ENCODE measurements around the gene XYLT1.
A peak's percentile ranks its signal among the peaks of the same experiment; 100 is the strongest.
"Not testable (repeated sequence)": the region's sequence is repeated elsewhere in the genome, so short reads cannot be mapped to it uniquely, and the experiment has no call there.

The XYLT1 gene

DNA sequence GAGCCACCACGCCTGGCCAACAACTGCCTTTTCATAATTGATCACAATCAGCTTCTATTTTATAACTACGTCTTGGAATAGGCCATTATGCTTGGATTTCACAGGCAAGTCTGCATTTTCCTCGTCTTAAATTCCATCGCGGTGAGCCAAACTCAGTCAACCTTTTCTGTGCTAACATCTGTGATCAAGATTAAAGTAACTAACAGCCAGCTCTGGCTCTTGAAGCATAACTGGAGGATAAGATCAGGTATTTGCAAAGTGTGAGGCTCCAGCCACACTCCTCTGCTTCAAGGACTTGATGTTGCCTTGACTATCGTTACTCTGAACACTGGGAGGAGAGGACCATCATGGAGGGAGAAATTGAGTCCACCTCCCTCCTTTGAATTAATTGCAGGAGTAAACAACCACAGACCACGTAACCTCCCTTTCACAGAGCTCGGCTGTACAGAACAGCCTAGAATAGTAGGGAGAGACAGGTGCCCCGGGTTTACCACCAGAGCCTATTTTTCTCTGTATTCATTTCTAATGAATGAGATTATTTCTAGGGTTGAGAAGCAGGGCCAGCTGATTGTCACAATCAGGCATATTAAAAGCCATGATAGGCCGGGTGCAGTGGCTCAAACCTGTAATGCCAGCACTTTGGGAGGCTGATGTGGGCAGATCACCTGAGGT is 143.0 kb downstream of the XYLT1 start:
- DNase-seq, result no peak

DNA sequence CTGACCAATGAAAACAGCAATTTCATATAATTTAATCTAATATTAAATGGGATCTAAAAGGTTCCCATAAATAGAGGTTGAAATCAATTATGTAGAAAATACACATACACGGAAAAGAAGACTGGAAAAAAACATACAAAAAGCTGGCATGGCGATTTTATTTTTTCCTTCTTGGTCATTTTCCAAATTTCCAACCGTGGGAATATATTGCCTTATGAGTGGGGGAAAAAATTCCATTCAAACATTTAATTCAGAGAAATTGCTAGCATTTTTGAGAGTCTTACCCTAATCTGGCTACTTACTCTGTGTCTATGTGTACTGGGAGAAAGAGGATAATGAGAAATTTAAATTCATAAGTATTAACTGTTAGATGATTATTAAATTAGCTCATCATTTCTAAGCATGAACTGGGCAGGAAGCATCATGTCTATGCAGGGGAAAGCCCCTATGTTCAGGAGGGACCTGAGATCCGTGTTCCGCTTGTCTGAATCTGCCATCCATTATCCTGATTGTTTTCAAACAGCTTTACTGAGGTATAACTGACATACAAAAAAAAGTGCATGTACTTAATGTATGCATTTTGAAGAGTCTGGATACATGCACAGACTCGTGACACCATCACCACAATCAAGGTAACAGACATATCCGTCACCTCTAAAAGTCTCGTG is 145.2 kb downstream of the XYLT1 start:
- DNase-seq, result no peak

DNA sequence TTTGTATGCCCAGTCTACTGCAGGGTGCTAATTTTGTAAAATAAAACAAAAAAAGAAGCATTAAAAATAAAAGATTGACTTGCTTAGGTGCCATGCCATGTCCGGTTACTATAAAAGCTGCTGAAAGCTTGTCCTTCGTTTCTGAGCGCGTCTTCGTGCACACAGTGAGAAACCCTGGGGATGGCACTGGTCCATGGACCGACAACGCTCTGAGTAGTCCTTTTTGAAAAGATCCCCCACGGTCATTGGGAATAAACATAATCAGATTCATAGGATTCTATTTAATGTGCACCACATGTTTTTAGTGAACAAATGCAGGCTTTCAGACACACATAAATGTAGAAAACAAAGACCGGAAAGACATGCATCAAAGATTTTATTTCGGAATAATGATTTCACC is 146.3 kb downstream of the XYLT1 start:
- DNase-seq, result no peak

DNA sequence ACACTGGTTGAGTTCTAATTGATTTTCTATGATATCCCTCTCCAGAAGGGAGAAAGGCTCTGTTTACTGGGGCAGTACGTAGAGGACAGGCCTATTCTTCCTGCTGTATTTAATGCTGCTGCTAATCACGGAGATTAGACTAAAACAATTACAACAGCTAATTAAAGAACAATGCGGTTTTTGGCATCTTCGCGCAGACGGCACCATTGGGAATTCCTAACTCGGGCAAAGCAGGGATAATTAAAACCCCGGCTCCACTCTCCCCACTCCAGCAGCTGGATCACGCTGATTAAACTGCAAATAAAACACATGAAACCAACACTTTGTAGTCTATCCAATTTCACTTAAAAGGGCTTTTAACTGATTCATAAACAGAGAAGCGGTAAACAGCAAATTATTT is 147.6 kb downstream of the XYLT1 start:
- DNase-seq, result no peak

DNA sequence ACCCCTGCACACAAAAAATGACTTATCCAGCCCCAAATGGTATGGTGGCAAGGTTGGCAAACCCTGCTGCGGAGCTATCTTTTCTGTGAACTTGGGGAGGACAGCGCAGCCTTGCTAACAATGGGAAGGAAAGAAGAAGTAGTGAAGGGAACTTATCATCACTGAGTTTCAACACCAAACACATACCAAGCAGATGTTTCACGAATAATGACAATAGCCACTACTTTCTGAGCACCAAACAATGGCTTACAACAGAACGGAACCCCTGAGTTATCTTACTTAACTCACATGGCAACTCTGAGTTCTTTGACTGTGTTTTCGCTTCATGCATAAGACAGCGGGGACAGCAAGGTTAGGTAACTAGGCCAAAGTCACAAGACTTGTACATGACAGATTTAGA is 148.9 kb downstream of the XYLT1 start:
- DNase-seq, result no peak

DNA sequence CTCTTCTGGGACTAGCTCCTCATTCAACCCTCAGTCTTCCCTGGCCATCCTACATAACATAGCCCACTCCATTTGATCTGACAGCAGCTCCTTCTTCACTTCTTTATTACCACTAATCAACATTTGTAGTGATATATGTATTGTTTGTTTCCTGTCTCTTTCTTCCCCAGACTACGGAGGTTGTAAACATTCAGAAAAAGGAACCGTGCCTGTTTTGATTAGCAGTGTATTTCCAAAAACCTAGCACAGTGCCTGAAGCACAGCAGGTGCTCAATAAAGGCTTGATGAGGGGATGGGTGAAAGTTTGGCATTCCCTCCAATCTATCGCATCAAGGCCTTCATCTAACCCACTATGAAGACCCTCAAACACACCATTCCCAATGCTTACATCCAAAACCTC is 150.8 kb downstream of the XYLT1 start:
- DNase-seq, result no peak

DNA sequence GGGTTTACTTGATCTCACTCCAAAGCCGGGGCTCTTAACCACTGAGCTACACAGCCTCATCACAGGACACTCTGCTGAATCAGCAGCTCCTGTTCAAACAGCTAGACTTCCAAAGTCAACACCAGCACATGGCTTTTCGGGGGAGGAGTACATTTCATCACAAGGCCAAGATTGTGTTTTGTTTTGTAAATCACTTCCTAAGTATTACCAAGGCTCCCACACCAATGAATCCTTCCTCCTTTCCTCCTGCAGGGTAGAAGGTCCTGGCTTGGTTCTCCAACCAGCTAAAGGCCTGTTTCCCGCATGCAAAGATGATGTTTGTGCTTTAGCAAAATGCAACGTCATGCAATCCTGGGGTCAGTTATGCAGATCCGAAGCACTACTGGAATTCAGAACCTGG is 152.5 kb downstream of the XYLT1 start:
- DNase-seq, result no peak

DNA sequence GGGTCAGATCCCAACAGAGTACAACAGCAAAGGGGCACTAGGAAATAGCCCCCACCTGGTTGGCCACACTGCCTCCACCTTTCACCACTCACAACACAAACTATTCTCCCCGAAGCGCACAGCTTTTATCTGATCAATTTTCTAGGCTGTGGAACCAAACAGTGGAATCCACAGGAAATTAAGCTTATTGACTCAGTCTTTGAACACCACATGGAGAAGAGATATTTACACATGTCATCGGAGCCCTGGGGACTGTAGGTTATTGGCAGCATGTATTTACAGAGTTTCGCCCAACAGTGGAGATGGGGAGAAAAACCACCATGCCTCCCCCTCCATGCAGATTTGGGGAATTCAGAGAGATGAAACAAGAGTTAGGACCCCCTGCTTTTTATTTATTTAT is 154.8 kb downstream of the XYLT1 start:
- DNase-seq, result no peak

DNA sequence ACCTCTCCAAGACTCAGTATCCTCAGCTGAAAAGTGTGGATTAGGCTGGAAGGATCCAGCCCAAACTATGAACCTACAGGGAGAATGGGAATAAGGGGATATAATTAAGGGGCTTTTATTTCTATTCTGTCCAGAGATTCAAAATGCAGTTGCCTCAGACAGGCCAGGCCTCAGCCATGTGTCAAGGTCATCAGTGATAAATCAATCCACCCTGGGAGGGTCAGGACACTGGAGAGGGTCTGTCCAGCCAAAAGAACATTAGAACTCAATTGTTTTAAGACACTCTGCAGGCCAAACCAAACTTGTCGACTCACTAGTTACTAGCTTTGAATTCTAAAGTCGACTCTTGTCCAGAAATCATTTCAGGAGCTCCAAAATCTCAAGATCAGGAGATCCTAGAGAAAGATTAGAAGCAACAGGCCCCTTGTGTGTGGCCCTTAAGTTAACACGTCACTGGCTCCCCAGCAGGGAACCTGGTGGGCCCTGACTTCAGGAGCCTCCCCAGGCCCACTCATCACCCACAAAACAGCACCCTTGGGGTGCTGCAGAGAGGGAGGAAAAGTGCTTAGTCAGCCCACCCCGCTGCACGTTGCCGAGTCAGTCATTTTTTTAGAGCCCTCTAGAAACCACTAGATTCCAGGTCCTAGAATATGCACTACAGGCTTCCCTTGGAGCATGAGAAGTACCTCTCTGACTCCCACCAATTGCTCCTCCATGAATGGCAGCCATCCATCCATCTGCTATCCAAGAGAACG is 156.8 kb downstream of the XYLT1 start:
- no peak for DNase-seq

DNA sequence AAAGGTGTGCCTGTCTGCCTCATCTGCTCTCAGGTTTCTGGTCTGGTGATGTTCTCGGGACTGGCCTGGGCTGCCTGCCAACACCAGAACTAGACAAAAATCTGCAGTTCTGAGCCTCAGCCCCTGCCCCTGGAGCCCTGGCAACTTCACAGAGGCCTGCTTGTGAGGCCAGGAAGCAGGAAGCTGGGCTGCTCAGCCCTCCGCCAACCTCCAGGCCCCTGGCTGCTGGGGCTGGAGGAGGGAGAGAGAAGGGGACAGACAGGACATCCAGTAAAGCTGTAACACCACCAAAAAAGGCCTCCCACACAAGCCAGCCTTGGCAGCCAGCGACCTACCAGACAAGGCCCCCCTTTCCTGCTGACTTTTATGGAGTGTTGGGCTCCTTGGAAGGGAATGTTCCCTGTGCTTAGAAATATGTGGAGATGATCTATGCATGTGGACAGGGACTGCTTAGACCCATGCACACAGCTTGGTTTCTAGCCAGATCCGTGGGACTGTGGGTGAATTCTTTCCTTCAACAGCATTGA is 157.6 kb downstream of the XYLT1 start:
- no peak for DNase-seq

DNA sequence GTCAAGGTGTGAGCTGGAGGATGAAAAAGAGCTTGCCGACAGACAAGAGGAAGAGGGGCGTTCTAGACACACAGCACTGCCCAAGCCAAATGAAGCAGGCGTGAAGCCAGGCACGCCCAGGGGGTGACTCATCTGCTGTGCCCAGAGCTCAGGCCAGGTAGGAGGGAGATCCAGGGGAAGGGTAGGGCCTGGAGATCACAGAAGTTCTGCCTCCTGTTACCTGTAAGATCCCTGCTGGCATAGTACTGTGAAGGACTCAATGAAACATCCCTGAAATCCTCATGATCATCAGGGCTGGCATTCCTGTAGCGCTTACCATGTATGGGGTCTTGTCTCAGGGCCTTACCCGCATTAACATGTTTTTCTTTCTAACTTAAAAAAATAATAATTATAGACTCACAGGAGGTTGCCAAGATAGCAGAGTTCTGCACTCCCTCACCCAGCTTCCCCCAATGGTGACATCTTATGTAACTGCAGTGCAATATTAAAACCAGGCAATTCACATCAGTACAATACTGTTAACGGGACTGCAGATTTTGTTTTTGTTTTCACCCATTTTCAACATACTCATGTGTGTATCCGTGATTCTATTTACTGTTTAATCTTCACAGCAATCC is 158.6 kb downstream of the XYLT1 start:
- no peak for DNase-seq

DNA sequence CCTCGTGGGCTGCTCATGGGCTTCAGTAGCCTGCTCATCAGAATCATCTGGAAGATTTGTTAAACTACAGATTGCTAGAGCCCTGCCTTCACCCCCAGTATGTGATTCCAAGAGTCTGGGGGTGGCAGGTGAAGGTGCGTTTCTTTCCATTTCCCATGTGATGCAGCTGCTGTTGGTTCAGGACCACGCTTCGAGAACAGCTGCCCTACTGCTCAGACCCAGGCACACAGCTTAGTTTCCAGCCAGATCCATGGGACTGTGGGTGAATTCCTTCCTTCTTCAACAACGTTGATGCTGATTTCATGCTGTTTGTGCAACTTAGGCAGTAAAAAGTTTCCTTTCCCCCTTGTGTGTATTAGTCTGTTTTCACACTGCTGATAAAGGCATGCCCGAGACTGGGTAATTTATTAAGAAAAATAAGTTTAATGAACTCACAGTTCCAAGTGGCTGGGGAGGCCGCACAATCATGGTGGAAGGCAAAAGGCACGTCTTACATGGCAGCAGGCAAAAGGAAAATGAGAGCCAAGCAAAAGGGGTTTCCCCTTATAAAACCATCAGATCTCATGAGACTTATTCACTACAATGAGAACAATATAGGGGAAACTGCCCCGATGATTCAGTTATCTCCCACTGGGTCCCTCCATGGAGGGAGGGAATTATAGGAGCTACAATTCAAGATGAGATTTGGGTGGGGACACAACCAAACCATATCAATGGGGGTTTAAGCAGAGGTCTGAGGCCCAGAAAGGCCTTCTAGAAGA is 159.2 kb downstream of the XYLT1 start:
- DNase-seq, result no peak

DNA sequence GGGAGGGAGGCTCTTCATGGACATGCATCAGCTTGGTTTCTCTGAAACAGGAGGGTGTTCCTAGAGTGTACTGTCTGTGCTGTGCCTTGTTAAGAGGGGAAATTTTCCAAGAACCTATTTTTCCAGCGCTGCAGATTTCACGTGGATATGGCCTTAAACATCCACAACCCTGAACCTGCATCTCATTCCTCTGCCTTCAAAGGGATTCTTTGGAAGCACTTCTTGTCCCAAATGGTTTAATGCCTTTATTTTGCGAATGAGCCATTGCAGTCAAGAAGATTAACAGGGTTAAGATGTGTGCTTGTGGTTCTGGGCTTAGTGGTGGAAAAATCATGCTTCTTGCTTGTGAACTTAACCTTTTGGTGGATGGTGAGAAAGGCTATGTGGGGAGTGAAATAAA is 161.2 kb downstream of the XYLT1 start:
- no peak for DNase-seq

DNA sequence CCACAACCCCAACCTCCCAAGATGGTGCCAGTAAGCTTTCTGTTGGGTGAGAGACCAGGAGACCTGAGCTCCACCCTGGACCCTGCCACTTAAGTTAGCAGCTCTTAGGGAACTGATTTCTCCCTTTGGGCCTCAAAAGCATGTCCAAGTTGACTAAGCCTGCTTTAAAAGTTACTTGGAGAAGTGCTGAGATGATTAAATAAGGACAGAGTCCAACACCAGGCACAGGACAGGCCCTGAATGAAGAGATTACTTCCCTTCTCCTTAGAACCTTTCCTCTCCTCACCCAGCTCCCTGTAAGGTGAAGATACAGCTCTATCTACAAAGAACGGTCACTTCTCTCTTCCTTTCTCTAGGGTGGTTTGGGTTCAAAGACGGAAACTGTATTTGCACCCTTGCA is 162.6 kb downstream of the XYLT1 start:
- no peak for DNase-seq

DNA sequence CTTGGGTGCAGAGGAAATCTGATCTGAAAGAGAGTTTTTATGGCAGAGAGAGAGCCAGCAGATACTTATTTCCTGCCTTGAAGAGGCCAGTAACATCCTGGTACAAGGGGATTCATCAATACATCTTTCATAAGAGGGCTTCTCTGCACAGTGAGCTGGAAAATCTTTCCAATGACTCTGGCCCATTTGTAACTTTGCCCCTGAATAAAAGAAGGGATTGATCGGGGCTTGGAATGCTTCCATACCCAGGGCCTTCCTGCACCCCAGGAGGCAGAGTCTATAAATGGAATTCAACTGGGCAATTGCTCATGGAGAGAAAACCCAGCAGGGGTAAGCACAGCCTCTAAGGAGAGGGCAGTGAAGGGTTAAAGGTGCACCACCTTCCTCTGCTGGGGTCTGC is 163.3 kb downstream of the XYLT1 start:
- no peak for DNase-seq

DNA sequence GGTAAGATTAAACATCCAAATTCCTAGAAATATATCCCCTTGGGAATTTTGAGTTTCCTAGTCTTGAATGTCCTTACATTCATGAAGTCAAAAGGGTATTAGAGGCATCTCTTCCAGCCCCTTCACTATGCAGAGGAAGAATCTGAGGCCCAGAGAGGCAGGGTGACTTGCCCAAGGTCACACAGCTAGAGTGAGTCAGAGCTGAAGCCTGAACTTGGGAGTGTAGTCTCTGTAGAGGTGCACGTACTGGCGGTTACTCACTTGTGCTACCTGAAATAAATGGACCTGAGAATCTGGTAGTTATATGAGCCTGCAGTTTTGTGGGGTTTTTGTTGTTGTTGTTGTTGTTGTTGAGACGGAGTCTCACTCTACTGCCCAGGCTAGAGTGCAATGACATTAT is 164.0 kb downstream of the XYLT1 start:
- DNase-seq, result no peak

DNA sequence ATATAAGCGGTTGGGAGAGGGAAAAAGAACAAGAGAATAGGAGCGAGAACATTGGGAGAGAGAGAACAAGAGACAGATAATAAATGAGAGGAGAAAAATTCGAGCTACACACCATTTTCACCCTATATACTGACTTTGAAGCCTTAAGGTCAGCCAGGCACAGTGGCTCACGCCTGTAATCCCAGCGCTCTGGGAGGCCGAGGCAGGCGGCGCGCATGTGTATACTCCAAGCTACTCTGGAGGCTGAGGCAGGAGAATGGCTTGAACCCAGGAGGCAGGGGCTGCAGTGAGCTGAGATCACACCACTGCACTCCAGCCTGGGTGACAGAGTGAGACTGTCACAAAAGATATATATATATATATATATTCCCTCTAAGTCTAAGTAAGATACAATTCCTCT is 164.5 kb downstream of the XYLT1 start:
- DNase-seq, result not testable (repeated sequence)

DNA sequence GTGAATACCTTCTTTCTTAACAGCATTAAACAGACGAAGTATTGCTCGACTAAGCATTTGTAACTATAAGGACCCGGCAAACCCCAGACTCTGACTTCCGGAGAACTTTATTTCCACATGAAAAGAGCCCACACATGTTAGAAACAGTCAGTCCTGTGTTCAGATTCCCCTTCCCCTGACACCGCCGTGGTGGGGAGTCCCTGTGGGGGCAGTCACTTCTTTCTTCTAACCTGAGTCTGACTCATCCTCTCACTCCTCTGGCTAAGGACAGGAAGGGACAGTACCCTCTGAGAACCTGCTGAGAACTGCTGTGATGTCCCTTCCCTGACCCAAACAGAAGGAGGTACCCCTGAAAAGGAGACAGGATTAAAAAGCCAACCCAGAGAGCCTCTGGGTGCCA is 165.1 kb downstream of the XYLT1 start:
- peak; percentile 70 for DNase-seq

DNA sequence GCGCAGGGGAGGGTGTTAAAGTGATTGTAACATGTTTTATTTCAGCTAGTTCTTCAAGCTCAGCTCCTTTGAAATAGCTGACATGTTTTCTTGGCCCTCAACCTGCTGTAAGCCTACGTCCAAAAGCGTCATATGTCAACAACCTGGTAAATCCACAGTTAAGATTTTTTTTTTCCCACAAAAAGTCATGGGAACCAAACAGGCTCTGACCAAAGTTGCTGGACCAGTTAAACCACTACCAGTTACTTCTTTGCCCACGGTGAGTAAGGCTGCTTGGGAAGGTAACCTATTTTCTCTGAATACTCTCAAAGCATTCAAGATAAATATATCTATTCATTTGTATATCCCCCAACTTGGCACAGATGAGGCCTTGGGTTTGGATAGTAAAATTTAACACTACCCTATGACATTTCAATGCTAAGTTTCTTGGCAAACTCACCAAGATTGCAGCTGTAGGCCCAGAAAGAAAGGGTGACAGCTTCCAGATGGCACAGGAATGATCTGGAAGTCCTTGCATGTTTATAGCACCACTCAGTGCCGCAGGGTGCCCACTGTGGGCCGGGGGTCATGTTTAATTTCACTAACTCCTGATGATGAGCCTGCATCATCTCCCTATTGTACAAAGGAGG is 166.2 kb downstream of the XYLT1 start:
- DNase-seq, result no peak

DNA sequence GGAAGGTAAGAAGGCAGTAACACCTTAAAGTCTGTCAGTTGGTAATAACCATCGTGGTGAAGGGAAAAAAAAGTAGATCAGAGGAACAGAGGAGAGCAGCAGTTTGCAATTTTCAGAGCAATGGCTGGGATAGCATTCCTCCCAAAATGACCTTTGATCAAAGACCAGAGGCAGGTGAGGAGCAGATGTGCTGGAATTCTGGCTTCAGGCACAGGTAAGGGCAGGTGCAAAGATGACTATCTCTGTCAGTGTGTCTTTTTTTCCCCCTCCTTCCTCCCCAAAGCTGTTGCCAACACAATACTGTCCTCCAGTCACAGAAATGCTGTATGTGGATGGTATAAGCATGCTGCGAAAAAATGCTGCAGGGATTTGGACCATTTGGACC is 166.7 kb downstream of the XYLT1 start:
- no peak for DNase-seq

DNA sequence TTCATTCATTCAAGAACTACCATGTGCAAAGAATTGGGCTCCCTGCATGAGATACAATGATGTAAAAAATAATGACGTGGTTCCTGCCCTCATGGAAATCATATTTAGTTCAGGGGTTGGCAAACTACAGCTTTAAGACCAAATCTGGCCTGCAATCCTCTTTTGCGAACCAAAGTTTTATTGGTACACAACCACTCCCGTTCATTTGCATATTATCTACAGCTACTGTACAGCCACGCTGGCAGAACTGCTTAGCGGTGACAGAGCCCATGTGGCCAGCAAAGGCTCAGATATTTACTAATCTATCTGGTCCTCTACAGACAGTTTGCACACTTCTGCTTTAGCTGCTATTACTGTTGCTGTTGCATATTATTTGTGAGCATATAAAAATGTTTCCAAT is 167.7 kb downstream of the XYLT1 start:
- no peak for DNase-seq

DNA sequence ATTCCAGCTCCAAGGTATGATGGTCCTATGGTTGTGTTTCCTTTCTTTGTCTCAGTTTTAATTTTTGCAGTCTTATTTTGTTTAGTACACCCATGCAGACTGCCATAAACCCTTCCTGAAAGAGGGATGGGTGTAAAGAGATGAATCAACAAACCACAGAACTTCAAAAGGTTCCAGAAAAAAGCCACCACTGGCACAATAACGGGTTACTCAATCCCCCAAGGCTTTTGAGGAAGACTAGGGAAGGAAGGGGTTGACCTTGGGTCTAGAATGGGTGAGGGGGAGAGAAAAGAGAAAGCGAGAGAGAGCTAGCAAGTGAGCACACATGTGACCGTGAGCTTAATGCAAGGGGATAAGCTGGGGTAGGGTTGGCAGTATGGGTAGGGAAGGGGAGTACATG is 168.1 kb downstream of the XYLT1 start:
- no peak for DNase-seq

All from activated effector memory CD4-positive, alpha-beta T cell treated with anti-CD3 and anti-CD28 coated beads, Interleukin-2, amount 50 U/mL, for 16 hours (primary cell).